ENCODE results near the gene CMTM4.
A peak's percentile ranks its signal among the peaks of the same experiment; 100 is the strongest.

The CMTM4 gene

GRCh38 chr16:66605177-66605978 is 91.2 kb downstream of the CMTM4 start:
- peak; percentile 61 for DNase-seq (ENCODE audit: low read depth, low spot score)
- in situ Hi-C loops (cut with HindIII; ENCODE audit: low sequenced_read_pairs): no loop called here
- TF ChIP-seq CTCF (IDR thresholded peaks at IDR 0.05; ENCODE audit: low read depth, low read length): no peak
- peak overlapping the region; percentile 72 for H3K4me3 ChIP-seq (ENCODE audit: low read depth, low read length)

DNA sequence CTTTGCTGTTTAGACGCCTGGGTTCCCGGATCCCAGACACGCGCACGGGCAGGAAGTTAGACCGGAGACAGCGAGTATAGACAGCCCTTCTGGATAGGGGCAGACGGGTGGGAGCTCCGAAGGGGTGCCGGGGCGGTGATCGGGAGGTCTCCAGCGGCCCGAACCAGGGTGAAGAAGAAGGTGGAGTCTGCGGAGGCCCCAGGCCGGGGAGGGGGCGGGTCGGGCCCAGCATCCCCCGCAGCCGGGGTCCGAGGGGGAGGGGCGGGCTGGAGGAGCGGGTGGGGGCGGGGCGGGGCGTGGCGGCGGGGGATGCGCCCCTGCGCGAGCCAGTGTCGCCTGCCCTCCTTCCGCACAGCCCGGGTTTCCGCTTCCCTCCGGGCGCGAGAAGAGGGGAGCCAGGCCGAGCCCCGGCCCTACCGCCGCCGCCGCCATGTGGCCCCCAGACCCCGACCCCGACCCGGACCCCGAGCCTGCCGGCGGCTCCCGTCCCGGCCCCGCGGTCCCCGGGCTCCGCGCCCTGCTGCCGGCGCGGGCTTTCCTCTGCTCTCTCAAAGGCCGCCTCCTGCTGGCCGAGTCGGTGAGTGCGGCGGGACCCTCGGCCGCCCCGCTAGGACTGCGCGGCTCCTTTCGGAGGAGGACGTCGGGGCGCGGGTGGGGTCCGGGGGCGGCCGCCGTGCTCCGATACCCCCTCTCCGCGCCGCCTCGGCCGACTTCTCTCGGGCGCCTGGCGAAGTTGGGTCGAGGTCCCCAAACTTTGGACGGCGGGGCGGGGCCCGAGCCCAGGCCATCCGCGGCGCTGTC is 92.0 kb downstream of the CMTM4 start, which contains the start of gene CMTM3:
CMTM3 (plus strand) TSS at position 329 of the 801 bp plus-strand sequence; CDS start at position 431, 102 bp downstream.
- peak; percentile 74 for DNase-seq (ENCODE audit: low read depth, low spot score)
- in situ Hi-C loops (cut with HindIII; ENCODE audit: low sequenced_read_pairs): no loop called here
- H3K4me3 ChIP-seq (ENCODE audit: low read depth, low read length): peak within 1 kb of the TSS; percentile 72
- peak; percentile 62 for TF ChIP-seq CTCF (IDR thresholded peaks at IDR 0.05; ENCODE audit: low read depth, low read length)

DNA sequence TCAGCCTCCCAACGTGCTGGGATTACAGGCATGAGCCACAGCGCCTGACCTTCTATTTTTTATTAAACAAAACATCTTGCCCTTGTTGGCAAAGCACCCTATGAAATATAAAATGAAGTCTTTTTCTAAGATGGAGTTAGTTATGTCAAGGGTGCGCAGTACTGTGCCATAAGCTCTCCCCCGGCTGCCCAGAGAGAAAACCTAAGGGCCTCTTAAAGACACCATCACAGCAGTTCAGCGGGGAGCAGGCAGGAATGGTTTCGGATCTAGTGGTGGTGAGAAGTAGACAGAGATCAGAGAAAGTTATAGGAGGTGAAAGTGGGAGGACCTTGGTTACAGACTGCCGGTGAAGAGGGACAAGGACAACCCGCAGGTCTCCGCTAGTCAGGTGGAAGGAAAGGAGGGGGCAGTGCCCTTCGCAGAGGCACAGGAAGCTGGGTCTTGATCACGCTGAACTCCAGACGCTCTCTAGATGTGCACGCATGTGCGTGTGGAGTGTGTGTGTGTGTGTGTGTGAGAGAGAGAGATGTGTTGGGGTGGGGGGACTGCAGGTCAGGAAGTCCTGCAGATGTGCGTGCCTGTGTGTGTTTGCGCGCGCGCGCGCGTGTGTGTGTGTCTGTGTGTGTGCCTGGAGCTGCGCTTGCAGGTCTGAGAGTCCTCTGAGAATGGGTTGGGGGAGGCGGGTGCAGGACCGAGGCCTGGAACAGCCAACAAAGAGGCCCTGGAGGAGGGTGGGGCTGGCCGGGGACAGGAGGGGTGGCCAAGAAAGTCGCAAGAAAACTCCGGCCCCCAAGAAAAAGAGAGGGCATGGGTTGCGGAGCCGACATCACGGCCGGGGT is 92.8 kb downstream of the CMTM4 start:
- peak; percentile 73 for DNase-seq (ENCODE audit: low read depth, low spot score)
- TF ChIP-seq CTCF (IDR thresholded peaks at IDR 0.05; ENCODE audit: low read depth, low read length): no peak
- peak overlapping the region; percentile 72 for H3K4me3 ChIP-seq (ENCODE audit: low read depth, low read length)
- in situ Hi-C loops (cut with HindIII; ENCODE audit: low sequenced_read_pairs): no loop called here

DNA sequence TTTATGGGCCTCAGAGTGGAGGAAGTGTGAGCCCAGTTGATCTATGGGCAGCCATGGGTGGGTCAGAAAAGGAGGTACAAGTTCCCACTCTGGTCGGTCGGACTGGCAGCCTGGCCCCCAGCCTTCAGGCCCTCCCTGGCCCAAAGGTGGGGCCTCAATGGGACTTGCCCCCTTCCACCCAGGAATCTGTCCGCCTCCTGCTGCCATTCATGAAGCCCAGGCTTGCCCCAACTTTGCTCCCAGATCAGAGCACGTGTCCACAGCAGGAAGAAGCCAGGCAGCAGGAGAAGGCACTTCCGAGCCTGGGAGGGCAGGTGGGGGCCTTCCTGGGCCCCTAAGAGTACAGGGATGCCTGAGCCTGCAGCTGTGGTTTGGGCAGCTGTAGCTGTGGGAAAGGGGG is 95.1 kb downstream of the CMTM4 start:
- in situ Hi-C loops (cut with HindIII; ENCODE audit: low sequenced_read_pairs): no loop called here
- no peak for DNase-seq (ENCODE audit: low read depth, low spot score)
- no peak for TF ChIP-seq CTCF (IDR thresholded peaks at IDR 0.05; ENCODE audit: low read depth, low read length)

GRCh38 chr16:66600477-66600876 is 96.1 kb downstream of the CMTM4 start:
- H3K4me3 ChIP-seq (ENCODE audit: low read depth, low read length): no peak overlapping the region
- DNase-seq (ENCODE audit: low read depth, low spot score): no peak
- in situ Hi-C loops (cut with HindIII; ENCODE audit: low sequenced_read_pairs): no loop called here
- no peak for TF ChIP-seq CTCF (IDR thresholded peaks at IDR 0.05; ENCODE audit: low read depth, low read length)

More for the DNA sequence above, 95.1 kb downstream of the CMTM4 start:
- H3K4me3 ChIP-seq (ENCODE audit: low read depth, low read length): no peak overlapping the region

DNA sequence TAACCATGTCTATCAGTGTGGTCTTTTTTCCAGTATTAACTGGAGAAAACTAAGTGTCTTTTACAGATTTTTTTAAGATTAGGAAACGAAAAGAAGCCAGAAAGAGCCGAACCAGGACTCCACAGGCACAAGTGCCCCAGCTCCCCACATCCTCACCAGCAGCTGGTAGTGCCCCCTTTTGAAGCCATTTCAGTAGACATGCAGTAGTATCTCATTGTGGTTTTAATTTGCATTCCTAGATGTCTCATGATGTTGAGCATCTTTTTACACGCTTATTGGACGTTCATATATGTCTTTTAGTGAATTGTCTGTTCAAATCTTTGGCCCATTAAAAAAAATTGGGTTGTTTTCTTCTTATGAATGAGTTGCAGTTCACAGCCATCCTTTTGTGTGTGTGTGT is 96.8 kb downstream of the CMTM4 start:
- in situ Hi-C loops (cut with HindIII; ENCODE audit: low sequenced_read_pairs): no loop called here
- no peak for DNase-seq (ENCODE audit: low read depth, low spot score)

More for the DNA sequence above, 96.8 kb downstream of the CMTM4 start:
- no peak for TF ChIP-seq CTCF (IDR thresholded peaks at IDR 0.05; ENCODE audit: low read depth, low read length)
- H3K4me3 ChIP-seq (ENCODE audit: low read depth, low read length): no peak overlapping the region
